Skeletal muscle tissue (tissue), 4 donors: ENCODE results near the gene SLC13A3. TPM values are rescaled to one million over a fixed set of nuclear protein-coding genes. Genes with fewer than 3 reads are reported as not detected.

ENCODE experiments used
- H3K27ac ChIP-seq: one replicate; pipeline ENCODE4 v1.7.0; 2013; ENCODE audit warnings: mild to moderate bottlenecking, low read depth, low read length, inconsistent platforms
- H3K27me3 ChIP-seq, 3 donors: one replicate each; pipeline ENCODE4 v1.7.0; 2013; ENCODE audit warnings: low read length in 3 of 3; ENCODE audit not compliant: control insufficient read depth in 3 of 3, insufficient read depth in 3 of 3
- H3K36me3 ChIP-seq, 3 donors: one replicate each; pipeline ENCODE4 v1.7.0; 2013; ENCODE audit warnings: low read length in 3 of 3; ENCODE audit not compliant: control insufficient read depth in 3 of 3, insufficient read depth in 3 of 3
- H3K4me1 ChIP-seq, 3 donors: one replicate each; pipeline ENCODE4 v1.7.0; 2013; ENCODE audit warnings: low read length in 3 of 3, mild to moderate bottlenecking in 3 of 3; ENCODE audit not compliant: control insufficient read depth in 3 of 3, insufficient read depth in 3 of 3
- H3K4me3 ChIP-seq, 3 donors: one replicate each; pipeline ENCODE4 v1.7.0; 2013; ENCODE audit warnings: low read length in 3 of 3
- H3K9ac ChIP-seq, 3 donors: one replicate each; pipeline ENCODE4 v1.7.0; 2013; ENCODE audit warnings: low read length in 3 of 3, mild to moderate bottlenecking in 3 of 3, moderate library complexity in 2 of 3, low read depth in 1 of 3
- H3K9me3 ChIP-seq, 3 donors: one replicate each; pipeline ENCODE4 v1.7.0; 2013; ENCODE audit warnings: low read length in 3 of 3; ENCODE audit not compliant: control insufficient read depth in 3 of 3
- total RNA-seq: library from RNA; depleted of rRNA; stranded (reverse); fragments of >200 nt; gene quantifications from one replicate; pipeline ENCODE4 v1.2.3, GENCODE V29; 2014
- donor health status: Osteomylitis.

The SLC13A3 gene
- total RNA-seq, 1 donor from 2014 or later = 2.6 TPM

- no peak overlapping the region for H3K9ac ChIP-seq
- no peaks in the 10 kb centered on the region for H3K4me1 ChIP-seq
- H3K36me3 ChIP-seq = no peaks in the 10 kb centered on the region
- H3K9me3 ChIP-seq = no peaks in the 10 kb centered on the region
- H3K27ac ChIP-seq = no peak overlapping the region
- H3K27me3 ChIP-seq = no peaks in the 10 kb centered on the region
- no peak overlapping the region for H3K4me3 ChIP-seq
Observed at GRCh38 chr20:46601603-46602122, 49.6 kb downstream of the SLC13A3 start.

DNA sequence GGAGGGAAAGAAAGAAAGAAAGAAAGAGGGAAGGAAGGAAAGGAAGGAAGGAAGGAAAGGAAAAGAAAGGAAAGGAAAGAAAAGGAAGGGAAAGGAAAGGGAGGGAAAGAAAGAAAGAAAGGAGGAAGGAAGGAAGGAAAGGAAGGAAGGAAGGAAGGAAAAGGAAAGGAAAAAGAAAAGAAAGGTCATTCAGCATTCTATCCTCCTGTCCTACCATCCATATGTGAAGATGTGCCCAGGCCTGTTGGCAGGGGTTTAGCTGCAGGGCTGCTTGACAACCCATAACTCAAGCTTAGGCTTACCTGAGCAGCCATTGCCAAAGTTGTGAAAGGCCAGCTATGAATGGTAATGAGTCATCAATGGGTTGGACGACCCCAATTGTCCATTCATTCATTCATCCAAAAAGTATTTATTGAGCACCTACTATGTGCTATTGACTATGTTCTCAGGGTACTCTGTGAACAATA lies 50.9 kb downstream of the SLC13A3 start:
- no peak overlapping the region for H3K9ac ChIP-seq
- H3K27ac ChIP-seq = no peak overlapping the region
- no peak overlapping the region for H3K4me3 ChIP-seq
- H3K4me1 ChIP-seq = no peaks in the 10 kb centered on the region
- H3K36me3 ChIP-seq = no peaks in the 10 kb centered on the region
- H3K27me3 ChIP-seq = no peaks in the 10 kb centered on the region
- H3K9me3 ChIP-seq = no peaks in the 10 kb centered on the region

DNA sequence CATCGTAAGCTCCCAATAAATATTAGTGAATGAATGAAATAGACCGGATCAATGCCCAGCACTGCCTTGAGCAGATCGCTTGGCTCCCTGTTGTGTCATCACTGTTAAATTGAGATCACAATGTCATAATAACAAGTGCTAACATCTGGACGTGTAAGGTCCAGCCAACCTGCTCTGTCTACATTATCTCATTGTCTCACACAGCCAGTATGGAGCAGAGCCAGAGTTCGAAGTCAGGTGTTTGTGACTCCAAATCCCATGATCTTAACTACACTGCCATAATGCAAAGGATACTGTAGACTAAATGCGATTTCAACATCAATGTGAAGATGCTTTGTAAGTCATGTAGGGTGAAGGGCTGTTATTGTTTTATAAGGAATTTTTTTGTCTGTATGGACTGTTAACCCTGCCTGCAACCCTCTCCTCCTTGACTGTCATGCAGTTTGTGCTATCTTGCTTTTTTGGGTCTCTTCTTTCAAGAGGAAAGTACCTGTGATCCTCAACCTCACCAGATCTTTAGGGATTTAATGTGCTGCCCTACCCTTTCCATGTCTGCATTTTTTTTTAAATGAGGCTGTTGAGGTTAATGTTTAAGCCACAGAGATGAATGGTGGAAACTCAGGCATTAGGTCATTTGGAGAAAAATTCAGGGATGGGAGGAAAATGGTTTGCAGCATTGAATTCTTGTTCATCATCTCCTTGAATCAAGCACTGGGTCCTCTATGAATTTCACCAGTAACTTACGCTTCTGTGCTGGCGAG lies 51.9 kb downstream of the SLC13A3 start:
- H3K9me3 ChIP-seq = no peaks in the 10 kb centered on the region
- no peaks in the 10 kb centered on the region for H3K36me3 ChIP-seq
- no peak overlapping the region for H3K27ac ChIP-seq
- H3K27me3 ChIP-seq = no peaks in the 10 kb centered on the region
- no peak overlapping the region for H3K4me3 ChIP-seq
- no peak overlapping the region for H3K9ac ChIP-seq
- H3K4me1 ChIP-seq = no peaks in the 10 kb centered on the region

DNA sequence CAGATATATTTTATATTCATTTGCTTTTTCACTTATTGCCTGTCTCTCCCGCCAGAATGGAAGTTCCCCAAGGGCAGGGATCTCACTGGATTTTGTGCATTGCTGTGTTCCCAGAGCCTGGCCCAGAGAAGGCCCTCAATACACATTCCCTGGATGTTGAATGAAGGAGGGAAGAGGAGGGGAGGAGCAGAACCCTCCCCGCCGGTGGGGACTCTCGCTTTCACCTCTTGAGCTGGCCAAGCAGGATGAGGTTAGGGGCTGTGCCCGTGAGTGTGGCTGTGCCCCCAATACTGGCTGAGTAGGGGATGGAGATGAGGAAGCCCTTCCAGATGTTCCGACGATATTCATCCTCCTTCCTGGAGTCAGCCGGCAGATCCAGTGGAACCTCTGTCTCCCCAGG lies 55.3 kb downstream of the SLC13A3 start:
- Histone ChIP-seq H3K27ac (no peak overlapping the region), H3K4me3 (no peak overlapping the region), H3K36me3 (no peaks in the 10 kb centered on the region), H3K9me3 (no peaks in the 10 kb centered on the region), H3K4me1 (no peaks in the 10 kb centered on the region), H3K9ac (no peak overlapping the region), H3K27me3 (no peaks in the 10 kb centered on the region)

DNA sequence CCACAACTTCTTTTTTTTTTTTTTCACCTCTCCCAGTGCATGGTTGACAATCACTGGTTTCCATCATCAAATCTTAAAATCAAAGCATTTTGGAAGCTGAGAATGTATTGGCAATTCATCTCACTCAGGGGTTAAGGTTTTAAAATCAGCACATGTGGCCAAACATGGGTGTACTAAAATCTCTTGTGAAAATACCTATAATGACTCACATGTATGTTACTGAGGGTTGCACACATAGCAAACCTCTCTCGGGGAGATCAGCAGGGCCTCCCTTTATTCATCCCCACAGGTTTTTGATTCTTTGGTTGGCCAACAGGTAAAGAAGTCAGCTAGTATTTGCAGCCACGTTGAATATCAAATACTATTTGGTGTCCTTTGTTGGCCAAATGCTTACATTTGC lies 56.5 kb downstream of the SLC13A3 start:
- Histone ChIP-seq H3K27me3 (no peaks in the 10 kb centered on the region), H3K36me3 (no peaks in the 10 kb centered on the region), H3K9ac (no peak overlapping the region), H3K27ac (no peak overlapping the region), H3K9me3 (no peaks in the 10 kb centered on the region), H3K4me3 (no peak overlapping the region), H3K4me1 (no peaks in the 10 kb centered on the region)

GRCh38 chr20:46592580-46593362 lies 58.5 kb downstream of the SLC13A3 start:
- no peak overlapping the region for H3K4me3 ChIP-seq
- no peak overlapping the region for H3K9ac ChIP-seq
- no peaks in the 10 kb centered on the region for H3K27me3 ChIP-seq
- H3K4me1 ChIP-seq = no peaks in the 10 kb centered on the region
- no peak overlapping the region for H3K27ac ChIP-seq
- no peaks in the 10 kb centered on the region for H3K9me3 ChIP-seq
- no peaks in the 10 kb centered on the region for H3K36me3 ChIP-seq

GRCh38 chr20:46590443-46590842 lies 60.8 kb downstream of the SLC13A3 start:
- H3K4me3 ChIP-seq = no peak overlapping the region
- no peaks in the 10 kb centered on the region for H3K4me1 ChIP-seq
- H3K27me3 ChIP-seq = no peaks in the 10 kb centered on the region

DNA sequence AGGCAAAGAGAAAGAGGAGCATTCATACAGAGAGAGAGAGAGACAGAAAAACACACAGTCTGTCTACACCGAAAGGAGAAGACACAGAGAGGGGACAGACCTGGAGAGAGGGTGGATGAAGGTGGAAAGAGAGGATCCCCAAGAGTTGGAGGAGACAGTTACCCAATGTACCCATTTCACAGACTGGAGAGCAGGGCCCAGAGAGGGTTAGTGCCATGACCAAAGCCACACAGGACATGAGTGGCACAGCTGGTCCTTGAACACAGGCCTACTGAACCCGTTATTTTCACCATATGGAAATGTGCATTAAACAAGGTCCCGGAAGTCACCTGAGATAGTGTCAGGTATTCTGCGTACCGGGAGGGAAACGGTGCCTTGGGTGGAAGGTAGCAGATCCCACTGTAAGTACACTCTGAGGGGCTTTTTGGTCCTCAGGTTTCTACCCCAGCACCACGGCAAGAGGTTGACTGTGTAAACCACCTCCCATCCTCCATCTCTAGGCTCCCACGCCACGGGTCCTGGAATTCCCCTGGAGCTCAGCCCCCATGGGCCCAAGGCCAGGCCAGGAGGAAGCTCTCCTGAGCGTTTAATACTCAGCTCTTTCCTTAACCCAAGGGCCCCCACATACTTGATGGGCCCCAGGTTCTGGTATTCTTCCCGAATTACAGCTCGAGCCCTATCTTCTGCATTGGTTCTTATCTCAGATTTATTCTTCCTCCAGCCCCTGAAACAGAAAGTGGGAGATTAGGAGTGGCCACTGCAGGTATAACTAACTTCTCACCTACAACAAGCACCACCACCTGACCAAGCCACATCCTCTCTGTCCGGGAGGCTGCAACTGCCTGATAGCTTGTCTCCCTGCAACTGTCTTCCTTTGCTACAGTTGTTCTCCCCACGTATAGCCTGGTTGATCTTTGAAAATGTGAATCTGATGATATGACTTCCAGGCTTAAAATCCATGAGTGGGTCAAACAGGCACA lies 62.4 kb downstream of the SLC13A3 start:
- no peak overlapping the region for H3K4me3 ChIP-seq
- H3K4me1 ChIP-seq = no peaks in the 10 kb centered on the region
- no peak overlapping the region for H3K27ac ChIP-seq
- no peaks in the 10 kb centered on the region for H3K27me3 ChIP-seq
- no peaks in the 10 kb centered on the region for H3K9me3 ChIP-seq
- no peak overlapping the region for H3K9ac ChIP-seq
- H3K36me3 ChIP-seq = no peaks in the 10 kb centered on the region

More at GRCh38 chr20:46590443-46590842, 60.8 kb downstream of the SLC13A3 start:
- Histone ChIP-seq H3K9ac (no peak overlapping the region), H3K27ac (no peak overlapping the region), H3K36me3 (no peaks in the 10 kb centered on the region), H3K9me3 (no peaks in the 10 kb centered on the region)

DNA sequence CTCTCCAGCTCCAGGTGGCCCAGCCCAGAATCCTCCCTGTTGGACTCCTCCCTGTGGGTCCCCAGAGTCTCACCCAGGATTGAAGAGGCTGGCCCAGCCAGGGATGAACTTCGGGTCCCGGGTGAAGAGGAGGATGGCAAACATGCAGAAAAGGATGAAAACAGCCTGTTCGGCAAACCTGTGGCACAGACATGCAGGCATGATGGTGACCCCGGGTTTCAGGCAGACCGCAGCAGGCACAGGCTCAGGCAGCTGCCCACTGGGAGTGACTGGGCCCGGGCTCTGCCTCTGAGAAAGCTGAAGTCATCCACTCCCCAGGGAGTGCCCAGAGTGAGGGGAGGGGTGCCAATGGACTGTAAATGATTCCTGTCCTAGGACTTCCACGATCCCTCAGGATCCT lies 63.3 kb downstream of the SLC13A3 start:
- Histone ChIP-seq H3K4me1 (no peaks in the 10 kb centered on the region), H3K36me3 (no peaks in the 10 kb centered on the region), H3K9me3 (no peaks in the 10 kb centered on the region), H3K27me3 (no peaks in the 10 kb centered on the region), H3K4me3 (no peak overlapping the region), H3K27ac (no peak overlapping the region), H3K9ac (no peak overlapping the region)
